Mammary epithelial cell (primary cell): Measurements from ENCODE around the gene CCDC88B.

Experiments used
- EZH2 ChIP-seq: IDR thresholded peaks from 2 replicates; pipeline ENCODE4 v1.6.1; 2012; ENCODE audit warnings: low read length, inconsistent platforms, borderline replicate concordance
- TF ChIP-seq, protein P1 (sequence below), 2 donors: IDR thresholded peaks in 1 of 2; conservative IDR thresholded peaks in 1 of 2; 2 replicates each; pipeline ENCODE4 v1.5.1; 2011 to 2012; ENCODE audit warnings: inconsistent platforms in 2 of 2, low read length in 2 of 2, mild to moderate bottlenecking in 2 of 2, control low read depth in 1 of 2, low read depth in 1 of 2; ENCODE audit not compliant: insufficient read depth in 1 of 2; ENCODE audit errors: extremely low read depth in 1 of 2

DNA sequence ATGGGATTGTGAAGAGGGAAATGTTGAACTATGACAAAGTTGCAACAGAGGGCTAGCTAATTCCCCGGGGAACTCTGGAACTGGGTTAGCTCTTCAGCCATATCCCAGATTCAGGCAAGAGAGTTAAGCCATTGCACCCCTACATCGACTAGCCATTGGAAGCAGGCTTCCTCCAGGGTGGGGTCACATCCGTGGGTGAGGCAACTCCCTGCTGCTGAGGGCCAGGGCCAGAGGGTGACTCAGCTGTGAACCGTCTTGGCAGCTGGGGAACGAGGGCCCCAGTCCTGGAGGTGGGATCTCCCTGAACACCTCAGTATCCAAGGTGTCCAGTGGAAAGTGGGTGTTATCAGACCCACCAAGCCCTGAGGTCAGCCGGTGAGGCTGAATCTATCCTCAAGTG, 60.1 kb downstream of the CCDC88B start:
- TF ChIP-seq, protein P1, sequence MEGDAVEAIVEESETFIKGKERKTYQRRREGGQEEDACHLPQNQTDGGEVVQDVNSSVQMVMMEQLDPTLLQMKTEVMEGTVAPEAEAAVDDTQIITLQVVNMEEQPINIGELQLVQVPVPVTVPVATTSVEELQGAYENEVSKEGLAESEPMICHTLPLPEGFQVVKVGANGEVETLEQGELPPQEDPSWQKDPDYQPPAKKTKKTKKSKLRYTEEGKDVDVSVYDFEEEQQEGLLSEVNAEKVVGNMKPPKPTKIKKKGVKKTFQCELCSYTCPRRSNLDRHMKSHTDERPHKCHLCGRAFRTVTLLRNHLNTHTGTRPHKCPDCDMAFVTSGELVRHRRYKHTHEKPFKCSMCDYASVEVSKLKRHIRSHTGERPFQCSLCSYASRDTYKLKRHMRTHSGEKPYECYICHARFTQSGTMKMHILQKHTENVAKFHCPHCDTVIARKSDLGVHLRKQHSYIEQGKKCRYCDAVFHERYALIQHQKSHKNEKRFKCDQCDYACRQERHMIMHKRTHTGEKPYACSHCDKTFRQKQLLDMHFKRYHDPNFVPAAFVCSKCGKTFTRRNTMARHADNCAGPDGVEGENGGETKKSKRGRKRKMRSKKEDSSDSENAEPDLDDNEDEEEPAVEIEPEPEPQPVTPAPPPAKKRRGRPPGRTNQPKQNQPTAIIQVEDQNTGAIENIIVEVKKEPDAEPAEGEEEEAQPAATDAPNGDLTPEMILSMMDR (conservative IDR thresholded peaks at IDR 0.05 in 1 of 2, IDR thresholded peaks at IDR 0.05 in 1 of 2; ENCODE audit: extremely low read depth in 1 of 2, insufficient read depth in 1 of 2, low read depth in 1 of 2, low read length in 2 of 2), result no peak
- no peak for TF ChIP-seq EZH2
